Measurements from ENCODE around the gene SDHC. TPM values are rescaled to one million over a fixed set of nuclear protein-coding genes. Genes with fewer than 3 reads are reported as not detected.

Gene SDHC
- 13.5 and 17.0 TPM in 2 replicates for total RNA-seq

DNA sequence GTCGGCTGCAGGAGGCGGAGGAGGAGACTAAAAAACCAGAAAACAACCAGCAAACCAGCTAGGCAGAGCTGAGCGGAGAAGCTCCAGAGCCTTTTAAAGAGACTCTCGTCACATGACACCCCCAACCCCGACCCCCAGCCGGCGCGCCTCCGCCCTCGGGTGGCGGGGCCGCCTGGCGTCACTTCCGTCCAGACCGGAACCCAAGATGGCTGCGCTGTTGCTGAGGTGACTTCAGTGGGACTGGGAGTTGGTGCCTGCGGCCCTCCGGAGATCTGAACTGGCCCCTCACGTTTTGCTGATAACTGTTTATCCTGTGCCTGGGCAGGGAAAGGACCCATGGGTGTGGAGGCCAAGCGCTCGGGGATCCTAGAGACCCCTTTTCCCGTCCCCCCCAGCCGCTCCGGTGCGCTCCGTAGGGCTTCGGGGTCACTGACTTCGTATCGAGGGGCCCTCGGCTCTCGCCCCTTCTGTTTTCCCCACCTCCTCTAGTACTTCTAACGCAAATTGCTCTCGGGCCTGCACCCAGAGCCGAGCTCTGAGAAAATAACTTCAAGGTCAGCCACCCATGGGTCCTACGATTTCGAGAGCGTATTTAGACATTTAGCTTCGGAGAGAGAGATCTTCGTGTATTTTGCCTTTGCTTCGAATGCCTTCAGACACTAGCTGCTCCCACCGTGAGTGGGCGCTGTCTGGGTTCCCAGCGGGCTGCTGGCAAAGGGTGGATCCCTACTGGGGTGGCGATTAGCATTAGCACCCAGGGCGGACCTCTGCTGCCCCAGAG is at the start of gene SDHC:
Gene SDHC, plus strand, starts transcription at position 181 of the 781 bp plus-strand sequence. Its CDS starts 25 bp downstream, at position 206.

DNA sequence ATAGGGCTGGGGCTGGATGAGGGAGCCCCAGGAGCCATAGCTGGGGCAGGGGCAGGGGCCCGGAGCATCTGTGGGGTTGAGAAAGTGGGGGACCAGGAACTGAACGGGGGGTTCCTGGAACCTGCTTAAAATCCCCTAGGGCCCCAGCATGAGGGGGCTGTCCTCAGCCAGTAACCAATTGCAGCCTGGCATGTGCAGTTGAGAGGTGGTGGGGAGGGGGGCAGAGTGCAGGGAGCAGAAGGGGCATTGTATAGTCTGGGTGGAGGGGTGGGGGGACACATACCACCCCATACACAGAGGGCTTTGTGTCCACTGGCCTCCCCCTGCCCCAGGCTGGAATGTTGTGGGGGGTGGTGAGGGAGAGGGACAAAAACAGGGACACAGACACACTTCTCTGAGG is 4.3 kb upstream of the SDHC start, which contains the start of gene MPZ:
Gene MPZ, minus strand, starts transcription at position 101 of the 400 bp plus-strand sequence. Its CDS starts 63 bp downstream, at position 38.

DNA sequence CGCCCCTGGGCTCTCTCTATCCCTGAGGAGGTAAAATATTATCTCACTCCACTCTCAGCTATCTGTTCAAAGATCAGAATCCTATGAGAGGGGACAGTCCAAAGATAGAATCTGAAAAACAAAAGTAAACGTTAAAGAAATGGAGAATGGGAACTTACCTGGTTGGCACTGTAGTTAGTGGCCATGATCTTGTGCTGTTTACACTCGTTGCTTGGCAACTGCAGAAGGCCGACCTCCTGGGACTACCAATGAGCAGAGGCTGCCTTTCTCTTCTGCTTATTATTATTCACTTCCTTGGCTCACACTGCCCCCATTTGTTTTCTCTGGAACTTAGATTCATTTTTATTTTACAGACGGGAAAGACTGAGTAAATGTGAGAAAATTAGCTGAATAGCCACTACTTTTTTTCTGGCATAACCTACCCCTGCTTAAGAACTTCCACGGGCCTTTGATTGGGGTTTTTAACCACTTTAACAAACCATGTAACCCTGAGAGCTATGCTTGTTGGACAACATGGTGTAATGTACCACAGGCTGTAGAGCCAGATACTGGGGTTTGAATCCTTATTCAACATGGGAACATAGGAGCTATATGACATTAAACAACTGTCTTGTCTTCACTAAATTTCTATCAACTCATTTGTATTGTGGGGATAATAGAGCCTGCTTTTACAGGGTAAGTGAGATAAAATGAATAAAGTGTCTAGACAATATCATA is 53.7 kb downstream of the SDHC start, which contains the start of gene CFAP126:
Gene CFAP126, minus strand, starts transcription at position 193 of the 717 bp plus-strand sequence. Its CDS starts 8 bp downstream, at position 185.

Other genes starting within 250 kb of the SDHC start
- gene ARHGAP30, start 244.5 kb upstream of the SDHC start, total RNA-seq = under 0.01 TPM in 1 of 2 replicates, not detected in the other
- 0.28 and 0.37 TPM in 2 replicates for gene NECTIN4, start 224.8 kb upstream of the SDHC start, total RNA-seq
- 1.2 and 1.8 TPM in 2 replicates for gene KLHDC9, start 216.0 kb upstream of the SDHC start, total RNA-seq
- 39.5 and 56.8 TPM in 2 replicates for gene PFDN2, start 196.3 kb upstream of the SDHC start, total RNA-seq
- gene NIT1, start 196.3 kb upstream of the SDHC start, total RNA-seq = 16.2 and 17.2 TPM in 2 replicates
- 16.9 and 24.5 TPM in 2 replicates for gene DEDD, start 181.7 kb upstream of the SDHC start, total RNA-seq
- gene UFC1, start 160.4 kb upstream of the SDHC start, total RNA-seq = 117 and 125 TPM in 2 replicates
- 4.7 and 5.1 TPM in 2 replicates for gene USP21, start 154.9 kb upstream of the SDHC start, total RNA-seq
- 8.1 and 10.4 TPM in 2 replicates for gene PPOX, start 148.0 kb upstream of the SDHC start, total RNA-seq
- 11.2 and 16.7 TPM in 2 replicates for gene B4GALT3, start 136.9 kb upstream of the SDHC start, total RNA-seq
- gene ADAMTS4, start 115.3 kb upstream of the SDHC start, total RNA-seq = 2.3 and 4.0 TPM in 2 replicates
- 157 and 173 TPM in 2 replicates for gene NDUFS2, start 112.0 kb upstream of the SDHC start, total RNA-seq
- not detected in 2 replicates for gene FCER1G, start 99.1 kb upstream of the SDHC start, total RNA-seq
- not detected in 2 replicates for gene APOA2, start 90.8 kb upstream of the SDHC start, total RNA-seq
- gene TOMM40L, start 88.3 kb upstream of the SDHC start, total RNA-seq = 6.5 and 8.3 TPM in 2 replicates
- not detected in 2 replicates for gene NR1I3, start 76.2 kb upstream of the SDHC start, total RNA-seq
- gene PCP4L1, start 55.6 kb upstream of the SDHC start, total RNA-seq = not detected in 2 replicates
- 0.55 and 0.71 TPM in 2 replicates for gene MPZ, start 4.4 kb upstream of the SDHC start, total RNA-seq
- gene CFAP126, start 53.5 kb downstream of the SDHC start, total RNA-seq = not detected in 2 replicates
- gene FCGR2A, start 191.1 kb downstream of the SDHC start, total RNA-seq = 0.83 and 1.3 TPM in 2 replicates
- gene HSPA6, start 210.2 kb downstream of the SDHC start, total RNA-seq = 0.57 and 0.83 TPM in 2 replicates
- gene FCGR3A, start 235.4 kb downstream of the SDHC start, total RNA-seq = not detected in 2 replicates